Neural progenitor cell (in vitro differentiated cells): ENCODE measurements around the gene BAZ2A. TPM values are rescaled to one million over a fixed set of nuclear protein-coding genes. Genes with fewer than 3 reads are reported as not detected.

Experiments
- DNase-seq: peaks from one replicate; pipeline ENCODE4 v3.0.0-alpha.2; 2016; ENCODE audit warnings: low spot score
- H2AFZ ChIP-seq: fragments of 200-600 bp; sonication (generic); replicated peaks from 2 replicates; pipeline ENCODE4 v1.6.1; 2016; ENCODE audit warnings: antibody characterized with exemption
- H3F3A ChIP-seq: fragments of 200-600 bp; sonication (generic); 2 replicates; pipeline ENCODE4 v1.6.1; 2016; ENCODE audit warnings: antibody characterized with exemption, low read depth
- H3K27ac ChIP-seq: fragments of 200-600 bp; sonication (generic); 2 replicates; pipeline ENCODE4 v1.5.1; 2016; ENCODE audit warnings: mild to moderate bottlenecking
- H3K27me3 ChIP-seq: fragments of 200-600 bp; sonication (generic); 2 replicates; pipeline ENCODE4 v1.6.1; 2016; ENCODE audit warnings: mild to moderate bottlenecking, moderate library complexity
- H3K36me3 ChIP-seq: fragments of 200-600 bp; sonication (generic); 2 replicates; pipeline ENCODE4 v1.5.1; 2016
- H3K4me1 ChIP-seq: fragments of 200-600 bp; sonication (generic); 2 replicates; pipeline ENCODE4 v1.6.1; 2016; ENCODE audit warnings: mixed run types
- H3K4me2 ChIP-seq: fragments of 200-600 bp; sonication (generic); 2 replicates; pipeline ENCODE4 v1.6.1; 2016
- H3K4me3 ChIP-seq: fragments of 200-600 bp; sonication (generic); 2 replicates; pipeline ENCODE4 v1.5.1; 2016
- H3K79me2 ChIP-seq: fragments of 200-600 bp; sonication (generic); 2 replicates; pipeline ENCODE4 v1.6.1; 2016; ENCODE audit warnings: low read depth
- H3K9ac ChIP-seq: fragments of 200-600 bp; sonication (generic); 2 replicates; pipeline ENCODE4 v1.6.1; 2016
- H3K9me3 ChIP-seq: fragments of 200-600 bp; sonication (generic); 2 replicates; pipeline ENCODE4 v1.5.1; 2016; ENCODE audit warnings: low read depth
- H4K20me1 ChIP-seq: fragments of 200-600 bp; sonication (generic); 2 replicates; pipeline ENCODE4 v1.6.1; 2016; ENCODE audit warnings: low read depth
- H3K27ac Mint-ChIP-seq: 3 replicates; pipeline ENCODE4 v1.8.0; 2021; ENCODE audit warnings: mixed read lengths
- H3K27me3 Mint-ChIP-seq: 2 replicates; pipeline ENCODE4 v1.8.0; 2022; ENCODE audit warnings: low read depth, mild to moderate bottlenecking, inconsistent platforms, moderate library complexity, mixed read lengths; ENCODE audit not compliant: insufficient read depth
- H3K36me3 Mint-ChIP-seq: 3 replicates; pipeline ENCODE4 v1.8.0; 2021; ENCODE audit warnings: mixed read lengths
- H3K4me1 Mint-ChIP-seq: 3 replicates; pipeline ENCODE4 v1.8.0; 2021; ENCODE audit warnings: mixed read lengths
- H3K4me3 Mint-ChIP-seq: 3 replicates; pipeline ENCODE4 v1.8.0; 2021; ENCODE audit warnings: mild to moderate bottlenecking, moderate library complexity, mixed read lengths
- H3K9me3 Mint-ChIP-seq: 3 replicates; pipeline ENCODE4 v1.8.0; 2020; ENCODE audit warnings: mixed read lengths
- CTCF ChIP-seq: fragments of 200-600 bp; sonication (generic); IDR thresholded peaks from 2 replicates; pipeline ENCODE4 v1.5.1; 2017; ENCODE audit warnings: antibody characterized with exemption, mild to moderate bottlenecking
- EZH2 ChIP-seq: fragments of 200-600 bp; sonication (generic); IDR thresholded peaks from 2 replicates; pipeline ENCODE4 v1.6.1; 2017; ENCODE audit warnings: antibody characterized with exemption, mild to moderate bottlenecking, moderate library complexity
- EZH2phosphoT487 ChIP-seq: fragments of 200-600 bp; sonication (generic); IDR thresholded peaks from 2 replicates; pipeline ENCODE4 v1.6.1; 2017; ENCODE audit warnings: antibody characterized with exemption
- total RNA-seq: library from RNA; depleted of rRNA; stranded (reverse); fragments of >200 nt; gene quantifications from 2 replicates; pipeline ENCODE4 v1.2.3, GENCODE V29; 2015; ENCODE audit warnings: low replicate concordance

The BAZ2A gene
- total RNA-seq, 1 donor from 2014 or later = 27.1 TPM

- Histone ChIP-seq H3K9me3 (no peaks in the 10 kb centered on the region), H3F3A (peaks cover 66% of the 10 kb centered on the region), H2AFZ (no peak overlapping the region), H3K4me3 (no peak overlapping the region), H3K36me3 (peaks cover 16% of the 10 kb centered on the region), H3K79me2 (peaks cover 53% of the 10 kb centered on the region), H3K4me2 (no peak overlapping the region), H4K20me1 (peaks cover 47% of the 10 kb centered on the region), H3K27me3 (no peaks in the 10 kb centered on the region), H3K4me1 (peaks cover 17% of the 10 kb centered on the region), H3K9ac (no peak overlapping the region), H3K27ac (no peak overlapping the region)
- no peak overlapping the region for H3K27ac Mint-ChIP-seq
- H3K4me3 Mint-ChIP-seq = no peak overlapping the region
- no peak for DNase-seq
- H3K4me1 Mint-ChIP-seq = peaks cover 38% of the 10 kb centered on the region
- peaks cover 43% of the 10 kb centered on the region for H3K36me3 Mint-ChIP-seq
- peaks cover 10% of the 10 kb centered on the region for H3K27me3 Mint-ChIP-seq
- H3K9me3 Mint-ChIP-seq = no peaks in the 10 kb centered on the region
- TF ChIP-seq EZH2 (no peak), EZH2phosphoT487 (no peak), CTCF (no peak)
Observed at GRCh38 chr12:56641219-56641618, 11.1 kb upstream of the BAZ2A start.

DNA sequence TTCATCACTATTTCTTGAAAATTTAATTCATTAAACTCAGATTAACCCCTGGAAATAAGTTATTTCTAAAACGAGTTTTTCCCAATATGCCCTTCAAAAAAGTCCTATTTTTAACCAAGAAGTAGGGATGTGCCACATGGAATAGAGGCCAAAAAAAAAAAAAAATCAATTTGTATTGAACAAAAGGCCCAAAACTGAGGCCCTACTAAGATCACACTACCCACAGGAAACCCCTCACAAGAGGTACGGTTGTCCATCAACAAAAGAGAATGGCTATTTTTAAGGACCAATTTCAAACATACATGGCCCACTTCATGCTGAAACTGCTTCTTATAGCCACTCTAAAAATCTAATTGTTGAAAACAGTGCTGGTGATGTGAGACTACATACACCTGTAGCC is 7.5 kb upstream of the BAZ2A start:
- H3K9me3 ChIP-seq = no peaks in the 10 kb centered on the region
- H3K36me3 ChIP-seq = peaks cover under 1% of the 10 kb centered on the region
- no peak overlapping the region for H3K9ac ChIP-seq
- no peak overlapping the region for H3K4me2 ChIP-seq
- peak overlapping the region; percentile 32 for H3K27ac Mint-ChIP-seq
- H4K20me1 ChIP-seq = peaks cover 29% of the 10 kb centered on the region
- peaks cover 30% of the 10 kb centered on the region for H3K36me3 Mint-ChIP-seq
- no peaks in the 10 kb centered on the region for H3K9me3 Mint-ChIP-seq
- TF ChIP-seq EZH2 (no peak), EZH2phosphoT487 (no peak), CTCF (no peak)
- peaks cover 20% of the 10 kb centered on the region for H3K4me1 ChIP-seq
- peak overlapping the region; percentile 49 for H3K4me3 Mint-ChIP-seq
- peaks cover 8% of the 10 kb centered on the region for H3K27me3 Mint-ChIP-seq
- no peak overlapping the region for H3K4me3 ChIP-seq
- peaks cover 46% of the 10 kb centered on the region for H3K79me2 ChIP-seq
- peaks cover 86% of the 10 kb centered on the region for H3F3A ChIP-seq
- H3K4me1 Mint-ChIP-seq = peaks cover 50% of the 10 kb centered on the region
- no peak overlapping the region for H2AFZ ChIP-seq
- no peak for DNase-seq
- H3K27ac ChIP-seq = peak overlapping the region; percentile 30
- H3K27me3 ChIP-seq = no peaks in the 10 kb centered on the region

DNA sequence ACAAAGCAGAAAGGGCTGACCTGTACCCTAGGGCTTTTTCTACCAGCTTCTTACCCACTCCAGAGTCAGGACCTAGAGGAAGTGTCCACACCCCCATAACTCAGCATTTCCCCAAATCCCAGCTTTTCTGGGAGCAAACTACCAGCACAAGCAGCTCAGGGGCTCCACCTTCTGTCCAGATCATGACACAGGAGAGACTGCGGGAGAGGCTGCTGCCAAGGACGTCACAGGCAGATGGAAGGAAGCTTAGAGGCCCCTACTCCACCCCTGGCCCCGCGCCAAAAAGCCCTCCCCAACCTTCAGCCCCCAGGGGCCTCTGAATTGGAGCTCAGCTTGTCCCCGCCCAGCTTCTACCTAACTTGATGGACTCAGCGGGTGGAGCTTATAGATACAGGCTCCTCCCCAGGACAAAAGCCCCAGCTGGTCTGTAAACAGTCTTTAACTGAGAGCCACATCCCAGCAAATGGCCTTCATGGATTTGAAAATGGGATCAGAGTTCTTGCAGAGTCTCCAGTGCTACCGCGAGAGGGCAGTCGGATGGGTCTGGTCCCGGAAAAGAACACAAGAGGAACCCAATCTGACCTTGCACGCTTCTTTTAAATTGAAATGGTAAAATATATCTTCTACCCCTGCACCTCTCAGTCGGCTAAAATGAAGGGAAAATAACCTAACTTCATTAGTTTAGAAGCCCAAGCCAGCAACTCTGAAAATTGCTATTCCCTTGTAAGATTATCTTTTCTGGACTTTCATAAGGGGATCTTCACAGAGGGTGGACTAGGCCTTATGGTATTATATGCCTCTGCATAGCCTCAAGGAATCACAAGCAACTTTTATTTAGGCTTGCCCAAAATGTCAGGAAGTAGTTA is 6.8 kb upstream of the BAZ2A start:
- peak; percentile 100 for DNase-seq
- Histone ChIP-seq H3K27ac (peak overlapping the region; percentile 53), H3K4me3 (peak overlapping the region; percentile 88), H3K4me2 (peak overlapping the region; percentile 88), H3K4me1 (peaks cover 26% of the 10 kb centered on the region), H4K20me1 (peaks cover 23% of the 10 kb centered on the region), H3K27me3 (no peaks in the 10 kb centered on the region), H3F3A (peaks cover 86% of the 10 kb centered on the region), H3K9me3 (no peaks in the 10 kb centered on the region), H3K36me3 (no peaks in the 10 kb centered on the region), H3K79me2 (peaks cover 43% of the 10 kb centered on the region), H3K9ac (no peak overlapping the region), H2AFZ (no peak overlapping the region)
- Mint-ChIP-seq H3K36me3 (peaks cover 23% of the 10 kb centered on the region), H3K27me3 (peaks cover 8% of the 10 kb centered on the region), H3K27ac (peak overlapping the region; percentile 76), H3K9me3 (no peaks in the 10 kb centered on the region), H3K4me1 (peaks cover 56% of the 10 kb centered on the region), H3K4me3 (peak overlapping the region; percentile 99)
- TF ChIP-seq CTCF = peak; percentile 65
- TF ChIP-seq EZH2phosphoT487 = no peak
